Small intestine (tissue), 7 donors: ENCODE measurements around the gene LRRC8C. TPM values are rescaled to one million over a fixed set of nuclear protein-coding genes. Genes with fewer than 3 reads are reported as not detected.

Experiments
- DNase-seq, 2 donors: peaks; one replicate each; pipeline versions ENCODE4 v3.0.0 to v3.0.0-alpha.2; 2013
- FAIRE-seq: peaks from 2 replicates; lab custom pipeline; 2012; peaks lifted over from hg19 to GRCh38; lab: Jason Lieb, UNC
- H3K27ac ChIP-seq, 3 donors: one replicate each; pipeline ENCODE4 v1.5.1; 2013; ENCODE audit warnings: low read length in 2 of 3, mild to moderate bottlenecking in 2 of 3, control low read depth in 1 of 3, inconsistent platforms in 1 of 3, low read depth in 1 of 3, moderate library complexity in 1 of 3
- H3K27me3 ChIP-seq, 3 donors: one replicate each; pipeline ENCODE4 v1.6.1; 2013; ENCODE audit warnings: low read length in 3 of 3, inconsistent platforms in 1 of 3; ENCODE audit not compliant: control insufficient read depth in 3 of 3, insufficient read depth in 3 of 3
- H3K36me3 ChIP-seq, 3 donors: one replicate each; pipeline ENCODE4 v1.6.1; 2013; ENCODE audit warnings: low read length in 3 of 3, inconsistent platforms in 1 of 3, low read depth in 1 of 3, mild to moderate bottlenecking in 1 of 3, moderate library complexity in 1 of 3; ENCODE audit not compliant: control insufficient read depth in 3 of 3, insufficient read depth in 2 of 3
- H3K4me1 ChIP-seq, 3 donors: one replicate each; pipeline ENCODE4 v1.6.1; 2013; ENCODE audit warnings: low read length in 2 of 3, inconsistent platforms in 1 of 3, low read depth in 1 of 3, mild to moderate bottlenecking in 1 of 3, moderate library complexity in 1 of 3; ENCODE audit not compliant: control insufficient read depth in 3 of 3, insufficient read depth in 2 of 3
- H3K4me3 ChIP-seq, 3 donors: one replicate each; pipeline ENCODE4 v1.5.1; 2013; ENCODE audit warnings: low read length in 3 of 3, control low read depth in 1 of 3, inconsistent platforms in 1 of 3, low read depth in 1 of 3, mild to moderate bottlenecking in 1 of 3, moderate library complexity in 1 of 3
- H3K9me3 ChIP-seq, 2 donors: one replicate each; pipeline ENCODE4 v1.6.1; 2013; ENCODE audit warnings: low read depth in 1 of 2, low read length in 1 of 2; ENCODE audit not compliant: control insufficient read depth in 2 of 2, insufficient read depth in 1 of 2
- WGBS, 3 donors: extraction: QIAGEN DNeasy Blood & Tissue Kit; methylation state at CpG; one replicate each; pipeline ENCODE4 v1.1.7; 2013; 5-methylcytosine and 5-hydroxymethylcytosine counted together
- polyA plus RNA-seq, 4 donors: library from polyadenylated mRNA; stranded (reverse) in 3 of 4; unstranded in 1 of 4; fragments of 200-250 nt in 3 of 4; fragments of 120-200 nt in 1 of 4; gene quantifications; one replicate each; pipeline versions ENCODE4 v1.2.1 to v1.2.3, GENCODE V29; 2013
- donor health status: healthy with polysubstance abuse.
- donor health status: control.
- donor health status: control.
- donor health status: Bipolar disorder and iron deficiency.
- donor health status: healthy.

Gene LRRC8C
- polyA plus RNA-seq, 4 donors = 0.22 to 3.2 (median 1.5) TPM

- H3K4me1 ChIP-seq = peaks cover 0 to 2% (median 0%) of the 10 kb centered on the region in 3 donors
- WGBS, 3 donors = 77 to 79% (median 77%) methylated on average over 6 of the region's 6 CpGs
- no peak overlapping the region for H3K27ac ChIP-seq
- no peaks in the 10 kb centered on the region for H3K27me3 ChIP-seq
- H3K4me3 ChIP-seq = no peak overlapping the region
- H3K36me3 ChIP-seq = no peaks in the 10 kb centered on the region
- FAIRE-seq (peak; percentile 10), DNase-seq (no peak)
- H3K9me3 ChIP-seq = no peaks in the 10 kb centered on the region
Observed at GRCh38 chr1:89672489-89673183, 39.7 kb downstream of the LRRC8C start.

GRCh38 chr1:89673251-89673650 is 40.3 kb downstream of the LRRC8C start:
- FAIRE-seq = no peak
- H3K4me3 ChIP-seq = no peak overlapping the region
- H3K4me1 ChIP-seq = peaks cover 0 to 2% (median 0%) of the 10 kb centered on the region in 3 donors
- no peaks in the 10 kb centered on the region for H3K9me3 ChIP-seq
- H3K27me3 ChIP-seq = no peaks in the 10 kb centered on the region
- no peak for DNase-seq
- WGBS, 3 donors = 78 to 87% (median 80%) methylated on average over 4 of the region's 4 CpGs
- no peak overlapping the region for H3K27ac ChIP-seq
- H3K36me3 ChIP-seq = no peaks in the 10 kb centered on the region

DNA sequence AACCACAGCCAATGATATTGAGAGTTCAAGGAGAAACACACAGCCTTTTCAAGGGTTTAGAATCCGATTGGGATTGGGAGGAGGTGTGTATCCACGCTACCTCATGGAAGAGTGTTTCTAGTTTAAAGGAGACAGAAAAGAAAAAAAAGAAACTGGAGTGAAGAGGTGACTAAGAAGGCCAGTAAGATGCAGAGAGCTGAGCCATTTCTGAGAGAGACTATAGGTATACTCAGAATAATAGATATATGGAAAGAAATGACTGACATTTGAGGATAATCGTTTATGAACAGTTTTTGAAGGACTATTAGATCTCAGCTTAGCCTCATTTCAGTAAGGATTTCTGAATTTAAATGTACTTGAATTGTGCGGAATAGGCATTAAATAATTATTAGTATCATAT is 42.8 kb downstream of the LRRC8C start:
- 90 to 93% (median 92%) methylated on average over 4 of the region's 4 CpGs for WGBS, 3 donors
- H3K4me1 ChIP-seq = peaks cover 0 to 1% (median 0%) of the 10 kb centered on the region in 3 donors
- FAIRE-seq = no peak

DNA sequence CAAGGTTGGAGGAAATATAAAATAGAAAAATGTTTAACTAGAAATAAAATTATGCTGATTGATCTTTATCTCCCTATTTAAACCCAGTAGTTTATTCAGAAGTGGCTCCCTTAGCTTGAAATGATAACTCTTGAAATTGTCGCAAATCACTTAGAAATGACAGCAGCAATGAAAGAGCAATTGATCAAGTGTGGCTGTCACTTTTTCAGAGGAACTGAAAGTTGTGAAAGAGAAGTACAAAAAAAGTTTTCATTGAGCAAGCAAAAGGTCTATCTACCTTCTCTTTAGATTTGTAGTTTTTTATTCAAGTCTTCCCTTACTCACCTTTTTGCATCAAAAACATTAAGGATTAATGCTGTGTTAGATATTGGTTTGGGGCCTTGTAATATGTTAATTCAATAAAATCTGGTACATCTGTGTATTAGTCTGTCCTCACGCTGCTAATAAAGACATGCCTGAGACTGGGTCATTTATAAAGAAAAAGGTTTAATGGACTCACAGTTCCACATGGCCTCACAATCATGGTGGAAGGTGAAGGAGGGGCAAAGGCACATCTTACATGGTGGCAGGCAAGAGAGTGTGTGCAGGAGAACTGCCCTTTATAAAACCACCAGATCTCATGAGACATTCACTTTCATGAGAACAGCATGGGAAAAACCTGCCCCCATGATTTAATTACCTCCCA is 48.3 kb downstream of the LRRC8C start:
- Histone ChIP-seq H3K4me3 (no peak overlapping the region), H3K27me3 (no peaks in the 10 kb centered on the region), H3K9me3 (no peaks in the 10 kb centered on the region), H3K4me1 (no peaks in the 10 kb centered on the region), H3K27ac (no peak overlapping the region), H3K36me3 (no peaks in the 10 kb centered on the region)
- no peak for FAIRE-seq
- 91 to 92% (median 92%) methylated on average over 2 of the region's 2 CpGs for WGBS, 3 donors
- DNase-seq = no peak

More for the DNA sequence above, 42.8 kb downstream of the LRRC8C start:
- Histone ChIP-seq H3K4me3 (no peak overlapping the region), H3K36me3 (no peaks in the 10 kb centered on the region), H3K27ac (no peak overlapping the region), H3K27me3 (no peaks in the 10 kb centered on the region), H3K9me3 (no peaks in the 10 kb centered on the region)
- DNase-seq = no peak

- Histone ChIP-seq H3K27ac (no peak overlapping the region), H3K9me3 (no peaks in the 10 kb centered on the region), H3K27me3 (no peaks in the 10 kb centered on the region), H3K36me3 (peaks cover 0 to 2% (median 0%) of the 10 kb centered on the region in 3 donors), H3K4me3 (no peak overlapping the region), H3K4me1 (no peaks in the 10 kb centered on the region)
- FAIRE-seq = no peak
- peak in 1 of 2 donors; percentile 61 for DNase-seq
Observed at GRCh38 chr1:89682611-89683010, 49.7 kb downstream of the LRRC8C start.

GRCh38 chr1:89685461-89685860 is 52.5 kb downstream of the LRRC8C start:
- H3K27ac ChIP-seq = no peak overlapping the region
- no peaks in the 10 kb centered on the region for H3K4me1 ChIP-seq
- no peak overlapping the region for H3K4me3 ChIP-seq
- no peaks in the 10 kb centered on the region for H3K27me3 ChIP-seq
- no peaks in the 10 kb centered on the region for H3K9me3 ChIP-seq
- no peak for FAIRE-seq
- H3K36me3 ChIP-seq = peaks cover 0 to 2% (median 0%) of the 10 kb centered on the region in 3 donors
- DNase-seq = no peak
- 86 to 98% (median 93%) methylated on average over 2 of the region's 2 CpGs for WGBS, 3 donors

DNA sequence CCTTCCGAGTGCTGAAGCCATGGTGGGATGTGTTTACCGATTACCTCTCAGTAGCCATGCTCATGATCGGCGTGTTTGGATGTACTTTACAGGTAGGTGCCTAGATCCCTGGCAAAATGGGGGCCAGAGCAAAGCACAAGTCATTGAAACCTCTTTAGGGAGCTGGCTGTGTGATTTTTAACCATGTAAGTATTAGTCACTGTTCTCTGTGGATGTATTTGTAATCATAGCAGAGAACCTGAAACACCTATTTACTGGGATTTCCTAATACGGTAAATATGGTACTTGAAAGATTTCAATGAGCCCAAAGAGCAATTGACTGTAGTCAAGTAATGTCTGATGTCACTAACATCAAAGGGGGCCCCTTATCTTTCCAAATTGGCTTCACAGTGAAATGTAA is 53.6 kb downstream of the LRRC8C start:
- Histone ChIP-seq H3K27me3 (no peaks in the 10 kb centered on the region), H3K36me3 (peaks cover 0 to 2% (median 0%) of the 10 kb centered on the region in 3 donors), H3K27ac (no peak overlapping the region), H3K9me3 (no peaks in the 10 kb centered on the region), H3K4me1 (no peaks in the 10 kb centered on the region), H3K4me3 (no peak overlapping the region)
- WGBS, 3 donors = 93 to 99% (median 97%) methylated on average over 5 of the region's 5 CpGs
- DNase-seq (no peak), FAIRE-seq (no peak)

- Histone ChIP-seq H3K27me3 (no peaks in the 10 kb centered on the region), H3K27ac (no peak overlapping the region), H3K9me3 (no peaks in the 10 kb centered on the region), H3K4me1 (no peaks in the 10 kb centered on the region), H3K4me3 (no peak overlapping the region), H3K36me3 (peaks cover 0 to 2% (median 0%) of the 10 kb centered on the region in 3 donors)
- DNase-seq (no peak), FAIRE-seq (no peak)
Observed at GRCh38 chr1:89687254-89687653, 54.3 kb downstream of the LRRC8C start.
